OCI-LY7 (cell line): Measurements from ENCODE around the gene TEX9. TPM values are rescaled to one million over a fixed set of nuclear protein-coding genes. Genes with fewer than 3 reads are reported as not detected.
A peak's percentile ranks its signal among the peaks of the same experiment; 100 is the strongest.

Experiments
- BruUV-seq: library from RNA; stranded (reverse); fragments of 400-500 nt; replicated peaks from 2 replicates; lab custom pipeline; 2021; lab: Mats Ljungman, UMichigan
- CTCF ChIA-PET: fragments of 300-600 bp; sonication (Branson Sonifier 250); formaldehyde crosslinking; loops from one replicate; lab custom pipeline; 2022; ENCODE audit warnings: antibody characterized with exemption; ENCODE audit not compliant: unreplicated experiment; lab: Charles Lee
- POLR2A ChIA-PET: fragments of 300-600 bp; sonication (Branson Sonifier 250); formaldehyde crosslinking; loops from one replicate; lab custom pipeline; 2022; ENCODE audit warnings: antibody characterized with exemption; lab: Charles Lee
- DNase-seq: peaks from one replicate; pipeline ENCODE4 v3.0.0-alpha.2; 2015; ENCODE audit warnings: low spot score
- H2AFZ ChIP-seq: fragments of 200-600 bp; sonication (generic), shearing (Covaris generic); 2 replicates; pipeline ENCODE4 v1.6.1; 2014; ENCODE audit warnings: mild to moderate bottlenecking, antibody characterized with exemption, low read length, moderate library complexity
- H3K27ac ChIP-seq: fragments of 200-600 bp; sonication (generic); 2 replicates; pipeline ENCODE4 v1.5.1; 2014; ENCODE audit warnings: mixed run types, low read depth, mild to moderate bottlenecking, moderate library complexity, low read length, inconsistent platforms; ENCODE audit not compliant: poor library complexity, severe bottlenecking
- H3K36me3 ChIP-seq: fragments of 200-600 bp; sonication (generic); 2 replicates; pipeline ENCODE4 v1.6.1; 2014; ENCODE audit warnings: mild to moderate bottlenecking, antibody characterized with exemption, low read length, moderate library complexity, mixed read lengths; ENCODE audit not compliant: insufficient read depth
- H3K4me1 ChIP-seq: fragments of 200-600 bp; sonication (generic); 2 replicates; pipeline ENCODE4 v1.5.1; 2014; ENCODE audit warnings: mild to moderate bottlenecking, low read length; ENCODE audit not compliant: insufficient read depth, poor library complexity, severe bottlenecking
- H3K4me2 ChIP-seq: fragments of 200-600 bp; sonication (generic); 2 replicates; pipeline ENCODE4 v1.6.1; 2014; ENCODE audit warnings: mild to moderate bottlenecking, low read length
- H3K4me3 ChIP-seq: fragments of 200-600 bp; sonication (generic); 2 replicates; pipeline ENCODE4 v1.5.1; 2014; ENCODE audit warnings: mild to moderate bottlenecking, low read depth, low read length; ENCODE audit not compliant: poor library complexity, severe bottlenecking
- H3K79me2 ChIP-seq: fragments of 200-600 bp; sonication (generic); 2 replicates; pipeline ENCODE4 v1.6.1; 2016; ENCODE audit warnings: low read depth, mild to moderate bottlenecking, low read length, moderate library complexity, mixed read lengths; ENCODE audit not compliant: insufficient read depth
- H3K9me2 ChIP-seq: fragments of 200-600 bp; sonication (generic); 2 replicates; pipeline ENCODE4 v1.6.1; 2016; ENCODE audit warnings: mild to moderate bottlenecking, low read length, mixed read lengths; ENCODE audit not compliant: insufficient read depth
- H3K9me3 ChIP-seq: fragments of 200-600 bp; sonication (generic); 2 replicates; pipeline ENCODE4 v1.6.1; 2014; ENCODE audit warnings: mild to moderate bottlenecking, mixed run types, low read length, mixed read lengths
- H4K20me1 ChIP-seq: fragments of 200-600 bp; sonication (generic); 2 replicates; pipeline ENCODE4 v1.6.1; 2014; ENCODE audit warnings: mild to moderate bottlenecking, antibody characterized with exemption, low read length, moderate library complexity, mixed read lengths; ENCODE audit not compliant: insufficient read depth
- EZH2phosphoT487 ChIP-seq: fragments of 200-600 bp; sonication (generic); IDR thresholded peaks from 2 replicates; pipeline ENCODE4 v1.6.1; 2018; ENCODE audit warnings: low read depth, borderline replicate concordance, mild to moderate bottlenecking, mixed run types, antibody characterized with exemption, low read length, moderate library complexity, mixed read lengths
- intact Hi-C: fragments of 100-400 bp; cut with micrococcal nuclease; formaldehyde crosslinking; loops from one replicate; pipeline ENCODE4 v1.10.0; 2022; ENCODE audit not compliant: unreplicated experiment
- total RNA-seq, 2 experiments: library from RNA; depleted of rRNA in 1 of 2; stranded (reverse); fragments of >200 nt in 1 of 2; shearing (Covaris generic) in 1 of 2; gene quantifications; 2 replicates each; pipeline ENCODE4 v1.2.3, GENCODE V29; 2014 to 2022
- TF ChIP-seq, protein P1 (sequence below): fragments of 200-600 bp; sonication (generic); conservative IDR thresholded peaks from 2 replicates; pipeline ENCODE4 v1.5.1; 2014; ENCODE audit warnings: mild to moderate bottlenecking, antibody characterized with exemption, low read length, moderate library complexity, mixed read lengths

TEX9 gene
- total RNA-seq, 2 experiments from 2014 or later, result 20.0 to 44.6 TPM

DNA sequence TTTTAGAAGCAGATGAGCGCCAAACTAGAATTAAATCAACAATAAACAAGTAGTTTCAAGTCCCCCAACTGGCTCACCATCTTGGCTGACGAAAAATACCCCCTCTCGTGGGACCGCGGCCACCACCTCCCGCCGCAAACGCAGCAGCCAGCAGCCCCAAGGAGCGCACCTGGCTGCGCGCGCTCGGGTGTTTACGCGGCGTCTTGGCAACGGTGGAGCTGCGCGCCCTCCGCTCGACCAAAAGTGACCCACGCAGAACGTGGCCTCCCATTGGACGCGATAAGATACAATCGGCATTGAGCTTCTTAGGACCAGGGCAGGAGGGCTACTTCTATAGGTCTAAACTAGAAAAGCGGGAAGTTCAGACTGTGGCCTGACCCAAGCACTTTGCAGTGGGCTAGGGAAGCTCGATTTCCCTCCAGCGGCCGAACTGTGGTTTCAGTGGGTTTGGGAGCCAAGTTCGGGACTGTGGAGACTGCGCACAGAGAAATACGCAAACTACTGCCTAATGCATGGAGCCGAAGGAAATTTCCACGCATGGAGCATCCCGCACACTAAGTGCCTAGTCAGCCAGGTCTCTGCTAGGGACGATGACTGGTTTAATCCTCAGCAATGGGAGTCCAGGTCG is 99.8 kb downstream of the TEX9 start, which contains the start of gene MNS1:
Gene MNS1 (minus strand): TSS at position 245 of the 628 bp plus-strand sequence. CDS start 165 bp downstream, at position 80.
- H3K36me3 ChIP-seq, result no peaks in the 10 kb centered on the region
- peak within 1 kb of the TSS; percentile 65 for H3K4me3 ChIP-seq
- POLR2A ChIA-PET, result interaction anchor here (0.6 to 1.2 kb wide), 8 partner anchors 67 to 1063 kb away, joined by 3 to 8 read pairs (median 4); no protein-coding TSS in a partner anchor
- no peak within 1 kb of the TSS for H3K27ac ChIP-seq
- BruUV-seq, result TSS peak; percentile 72
- CTCF ChIA-PET, result no interaction called here
- H4K20me1 ChIP-seq, result no peaks in the 10 kb centered on the region
- no peak for TF ChIP-seq EZH2phosphoT487
- TF ChIP-seq, protein P1, sequence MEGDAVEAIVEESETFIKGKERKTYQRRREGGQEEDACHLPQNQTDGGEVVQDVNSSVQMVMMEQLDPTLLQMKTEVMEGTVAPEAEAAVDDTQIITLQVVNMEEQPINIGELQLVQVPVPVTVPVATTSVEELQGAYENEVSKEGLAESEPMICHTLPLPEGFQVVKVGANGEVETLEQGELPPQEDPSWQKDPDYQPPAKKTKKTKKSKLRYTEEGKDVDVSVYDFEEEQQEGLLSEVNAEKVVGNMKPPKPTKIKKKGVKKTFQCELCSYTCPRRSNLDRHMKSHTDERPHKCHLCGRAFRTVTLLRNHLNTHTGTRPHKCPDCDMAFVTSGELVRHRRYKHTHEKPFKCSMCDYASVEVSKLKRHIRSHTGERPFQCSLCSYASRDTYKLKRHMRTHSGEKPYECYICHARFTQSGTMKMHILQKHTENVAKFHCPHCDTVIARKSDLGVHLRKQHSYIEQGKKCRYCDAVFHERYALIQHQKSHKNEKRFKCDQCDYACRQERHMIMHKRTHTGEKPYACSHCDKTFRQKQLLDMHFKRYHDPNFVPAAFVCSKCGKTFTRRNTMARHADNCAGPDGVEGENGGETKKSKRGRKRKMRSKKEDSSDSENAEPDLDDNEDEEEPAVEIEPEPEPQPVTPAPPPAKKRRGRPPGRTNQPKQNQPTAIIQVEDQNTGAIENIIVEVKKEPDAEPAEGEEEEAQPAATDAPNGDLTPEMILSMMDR, result no peak
- H3K9me2 ChIP-seq, result no peaks in the 10 kb centered on the region
- H2AFZ ChIP-seq, result peak within 1 kb of the TSS; percentile 48; the same call in 1 of the 2 replicates
- H3K4me2 ChIP-seq, result peak within 1 kb of the TSS; percentile 59
- peaks cover 5% of the 10 kb centered on the region for H3K4me1 ChIP-seq
- DNase-seq, result peak; percentile 92
- H3K9me3 ChIP-seq, result no peaks in the 10 kb centered on the region
- H3K79me2 ChIP-seq, result no peaks in the 10 kb centered on the region
- intact Hi-C loops, result no loop called here

DNA sequence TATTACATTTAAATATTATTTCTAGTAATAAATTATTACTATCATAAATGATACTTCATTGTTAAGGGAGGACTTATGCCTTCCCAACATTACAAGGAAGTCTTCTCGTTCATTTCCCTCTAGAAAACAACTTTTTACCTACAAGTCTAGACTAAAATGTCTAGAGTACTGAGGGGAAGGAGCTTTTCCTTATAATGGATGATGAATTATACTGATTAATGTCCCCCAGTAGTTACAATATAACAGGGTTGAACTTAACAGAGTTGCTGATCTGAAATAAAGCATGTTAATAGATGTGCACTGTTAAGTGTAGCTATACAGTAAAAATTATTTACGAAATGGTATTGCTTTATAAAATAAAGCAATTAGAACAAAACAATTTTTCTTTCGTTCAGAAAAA is 102.4 kb downstream of the TEX9 start:
- Histone ChIP-seq H3K79me2 (no peaks in the 10 kb centered on the region), H2AFZ (no peak overlapping the region), H3K27ac (no peak overlapping the region), H3K36me3 (no peaks in the 10 kb centered on the region), H3K4me3 (no peak overlapping the region), H3K4me1 (no peaks in the 10 kb centered on the region), H3K9me3 (no peaks in the 10 kb centered on the region), H3K9me2 (no peaks in the 10 kb centered on the region), H4K20me1 (no peaks in the 10 kb centered on the region), H3K4me2 (no peak overlapping the region)
- TF ChIP-seq, protein P1, result no peak
- no peak for TF ChIP-seq EZH2phosphoT487
- ChIA-PET POLR2A (interaction anchor here (0.6 to 1.4 kb wide), 5 partner anchors 9 to 773 kb away, joined by 3 to 5 read pairs (median 4); no protein-coding TSS in a partner anchor), CTCF (interaction anchor here (1.5 kb wide), 1 partner anchor 66 kb away, joined by 4 read pairs; no protein-coding TSS in a partner anchor)
- no peak for DNase-seq
- intact Hi-C loops, result no loop called here
- no TSS peak for BruUV-seq

DNA sequence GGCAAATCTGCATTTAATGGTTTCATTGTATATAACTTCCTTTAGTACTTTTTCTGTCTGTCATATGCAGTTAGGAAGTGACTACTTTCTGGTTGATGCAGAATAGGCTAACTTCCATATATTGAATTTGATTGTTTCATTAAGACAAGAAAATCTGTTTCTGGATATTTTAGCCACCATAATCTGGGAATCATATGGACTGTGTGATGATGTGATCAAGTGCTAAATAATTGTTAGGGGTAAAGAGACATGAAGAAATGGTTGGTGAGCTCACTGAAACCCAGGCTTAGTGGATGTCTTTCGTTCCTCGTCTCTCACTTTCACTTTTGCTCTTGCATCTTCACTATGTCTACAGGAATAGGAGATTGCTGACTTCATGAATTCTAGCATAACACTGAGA is 103.2 kb downstream of the TEX9 start:
- Histone ChIP-seq H3K4me3 (no peak overlapping the region), H3K9me3 (no peaks in the 10 kb centered on the region), H2AFZ (no peak overlapping the region; the same call in 1 of the 2 replicates), H3K9me2 (no peaks in the 10 kb centered on the region), H3K79me2 (no peaks in the 10 kb centered on the region), H3K4me1 (no peaks in the 10 kb centered on the region), H3K27ac (no peak overlapping the region), H4K20me1 (no peaks in the 10 kb centered on the region), H3K4me2 (peak overlapping the region; percentile 56), H3K36me3 (no peaks in the 10 kb centered on the region)
- TF ChIP-seq, protein P1, result no peak
- TF ChIP-seq EZH2phosphoT487, result no peak
- ChIA-PET CTCF (interaction anchor here (1.5 kb wide), 1 partner anchor 65 kb away, joined by 4 read pairs; no protein-coding TSS in a partner anchor), POLR2A (interaction anchor here (0.5 to 1.4 kb wide), 5 partner anchors 9 to 224 kb away, joined by 3 to 5 read pairs (median 4); no protein-coding TSS in a partner anchor)
- intact Hi-C loops, result no loop called here
- no TSS peak for BruUV-seq
- DNase-seq, result peak; percentile 20
